SKM-1 treated with dmso at 0.1 percent for 144 hours (cell line): ENCODE data around the gene DDX53.

Source experiments
- DNase-seq: peaks from one replicate; lab custom pipeline; 2025; ENCODE audit not compliant: unreplicated experiment; lab: John Stamatoyannopoulos, UW

Gene DDX53

GRCh38 chrX:23048806-23049573, 49.2 kb downstream of the DDX53 start:
- DNase-seq: no peak

GRCh38 chrX:23052324-23052723, 52.6 kb downstream of the DDX53 start:
- DNase-seq: no peak
